Epithelial cell of esophagus (primary cell): ENCODE data around the gene ZBTB5.

Source experiments
- DNase-seq: peaks from one replicate; pipeline ENCODE4 v3.0.0; 2010; ENCODE audit warnings: low read depth
- H3K4me3 ChIP-seq: 2 replicates; pipeline ENCODE4 v1.5.1; 2011; ENCODE audit warnings: mild to moderate bottlenecking, low read length, control low read depth
- CTCF ChIP-seq: IDR thresholded peaks from 2 replicates; pipeline ENCODE4 v1.5.1; 2011; ENCODE audit warnings: low read depth, mild to moderate bottlenecking, low read length, control low read depth, inconsistent platforms; ENCODE audit not compliant: insufficient read depth; ENCODE audit errors: missing control alignments

Gene ZBTB5

GRCh38 chr9:37498457-37498856, 33.2 kb upstream of the ZBTB5 start:
- DNase-seq = no peak
- TF ChIP-seq CTCF = no peak
- no peak overlapping the region for H3K4me3 ChIP-seq

GRCh38 chr9:37497320-37497719, 32.1 kb upstream of the ZBTB5 start:
- DNase-seq = no peak
- TF ChIP-seq CTCF = no peak
- H3K4me3 ChIP-seq = no peak overlapping the region

GRCh38 chr9:37496020-37496419, 30.8 kb upstream of the ZBTB5 start:
- no peak for DNase-seq
- no peak for TF ChIP-seq CTCF
- no peak overlapping the region for H3K4me3 ChIP-seq

GRCh38 chr9:37495571-37495970, 30.3 kb upstream of the ZBTB5 start:
- no peak overlapping the region for H3K4me3 ChIP-seq
- DNase-seq = no peak
- TF ChIP-seq CTCF = no peak

GRCh38 chr9:37491939-37492338, 26.7 kb upstream of the ZBTB5 start:
- no peak for TF ChIP-seq CTCF
- no peak overlapping the region for H3K4me3 ChIP-seq
- no peak for DNase-seq

GRCh38 chr9:37486616-37487548, 21.6 kb upstream of the ZBTB5 start:
- no peak for TF ChIP-seq CTCF
- peak; percentile 89 for DNase-seq
- peak overlapping the region; percentile 95 for H3K4me3 ChIP-seq

- TF ChIP-seq CTCF = no peak
- DNase-seq = no peak
- H3K4me3 ChIP-seq = peak overlapping the region; percentile 95
Measured at GRCh38 chr9:37486256-37486615, 21.0 kb upstream of the ZBTB5 start.
